Chondrocyte (in vitro differentiated cells): Measurements from ENCODE around the gene BAIAP2. TPM values are rescaled to one million over a fixed set of nuclear protein-coding genes. Genes with fewer than 3 reads are reported as not detected.

ENCODE experiments used
- DNase-seq: peaks from one replicate; pipeline ENCODE4 v3.0.0; 2021; ENCODE audit warnings: mixed read lengths, low spot score
- H3K27ac Mint-ChIP-seq: one replicate; pipeline ENCODE4 v1.8.0; 2021; ENCODE audit warnings: mild to moderate bottlenecking, moderate library complexity, mixed read lengths; ENCODE audit not compliant: unreplicated experiment
- H3K27me3 Mint-ChIP-seq: 2 replicates; pipeline ENCODE4 v1.8.0; 2021; ENCODE audit warnings: low read depth, mixed read lengths
- H3K36me3 Mint-ChIP-seq: 2 replicates; pipeline ENCODE4 v1.8.0; 2021; ENCODE audit warnings: low read depth, mixed read lengths
- H3K4me1 Mint-ChIP-seq: 2 replicates; pipeline ENCODE4 v1.8.0; 2021; ENCODE audit warnings: low read depth, mild to moderate bottlenecking, mixed read lengths
- H3K4me3 Mint-ChIP-seq: one replicate; pipeline ENCODE4 v1.8.0; 2021; ENCODE audit warnings: mild to moderate bottlenecking, moderate library complexity, mixed read lengths; ENCODE audit not compliant: unreplicated experiment
- H3K9me3 Mint-ChIP-seq: 2 replicates; pipeline ENCODE4 v1.8.0; 2021; ENCODE audit warnings: low read depth, mixed read lengths
- CTCF ChIP-seq: fragments of 200-600 bp; sonication (generic); IDR thresholded peaks from 2 replicates; pipeline ENCODE4 v1.5.0; 2021; ENCODE audit warnings: antibody characterized with exemption, mild to moderate bottlenecking, moderate library complexity
- total RNA-seq: library from RNA; stranded (reverse); gene quantifications from 3 replicates; pipeline ENCODE4 v1.2.1, GENCODE V29; 2021

Gene BAIAP2
- total RNA-seq, 1 donor from 2014 or later, result 29.5 TPM

- Mint-ChIP-seq H3K9me3 (peaks cover 7% of the 10 kb centered on the region), H3K4me1 (peaks cover 16% of the 10 kb centered on the region), H3K27me3 (peaks cover 2% of the 10 kb centered on the region), H3K27ac (no peak overlapping the region), H3K36me3 (peaks cover 3% of the 10 kb centered on the region), H3K4me3 (no peak overlapping the region)
- no peak for DNase-seq
- no peak for TF ChIP-seq CTCF
These were observed 14.0 kb upstream of the BAIAP2 start for GRCh38 chr17:81020767-81021497.

- H3K27ac Mint-ChIP-seq, result no peak overlapping the region
- no peak for DNase-seq
- H3K9me3 Mint-ChIP-seq, result peaks cover 2% of the 10 kb centered on the region
- no peak overlapping the region for H3K4me3 Mint-ChIP-seq
- H3K4me1 Mint-ChIP-seq, result peaks cover 18% of the 10 kb centered on the region
- peaks cover 7% of the 10 kb centered on the region for H3K27me3 Mint-ChIP-seq
- H3K36me3 Mint-ChIP-seq, result peaks cover 1% of the 10 kb centered on the region
- TF ChIP-seq CTCF, result no peak
These were observed 13.2 kb upstream of the BAIAP2 start for GRCh38 chr17:81021531-81022343.

GRCh38 chr17:81022344-81022676 is 12.6 kb upstream of the BAIAP2 start:
- no peaks in the 10 kb centered on the region for H3K36me3 Mint-ChIP-seq
- no peak for DNase-seq
- no peak overlapping the region for H3K4me3 Mint-ChIP-seq
- no peak for TF ChIP-seq CTCF
- peaks cover 12% of the 10 kb centered on the region for H3K27me3 Mint-ChIP-seq
- no peaks in the 10 kb centered on the region for H3K9me3 Mint-ChIP-seq
- H3K27ac Mint-ChIP-seq, result no peak overlapping the region
- H3K4me1 Mint-ChIP-seq, result peaks cover 23% of the 10 kb centered on the region

DNA sequence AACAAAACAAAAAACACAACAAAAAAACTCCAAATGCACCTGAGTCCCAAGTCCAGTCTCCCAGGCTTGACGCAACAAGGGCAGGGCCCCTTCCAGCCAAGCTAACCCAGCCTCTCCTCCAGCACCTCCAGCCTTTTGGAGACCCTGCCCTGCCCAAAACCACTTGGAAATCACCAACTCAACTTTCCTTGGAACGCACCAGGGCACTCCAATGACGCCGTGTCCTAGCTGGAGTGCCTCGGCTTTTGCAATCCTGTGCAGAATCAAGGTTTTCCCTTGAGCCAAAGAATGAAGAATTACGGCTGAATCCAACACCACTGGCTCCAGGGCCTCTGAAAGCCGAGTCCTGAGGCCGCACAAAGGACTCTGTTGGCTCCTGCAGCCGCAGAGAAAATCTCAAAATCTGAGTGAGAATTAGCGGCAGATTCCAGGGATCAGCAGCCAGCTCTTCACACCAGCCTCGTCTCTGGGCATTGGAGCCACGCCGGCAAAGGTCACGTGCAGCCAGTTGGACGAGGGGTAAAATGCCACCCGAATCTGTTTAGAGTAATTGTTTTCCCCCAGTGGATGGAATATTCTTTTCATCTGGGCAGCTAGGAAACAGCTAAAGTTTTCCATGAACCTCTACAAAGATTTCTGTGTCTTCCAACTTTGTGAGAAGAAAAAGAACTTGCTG is 9.7 kb upstream of the BAIAP2 start:
- no peaks in the 10 kb centered on the region for H3K36me3 Mint-ChIP-seq
- no peaks in the 10 kb centered on the region for H3K9me3 Mint-ChIP-seq
- DNase-seq, result no peak
- H3K4me1 Mint-ChIP-seq, result peaks cover 12% of the 10 kb centered on the region
- no peak overlapping the region for H3K4me3 Mint-ChIP-seq
- H3K27me3 Mint-ChIP-seq, result peaks cover 15% of the 10 kb centered on the region
- TF ChIP-seq CTCF, result no peak
- H3K27ac Mint-ChIP-seq, result no peak overlapping the region

DNA sequence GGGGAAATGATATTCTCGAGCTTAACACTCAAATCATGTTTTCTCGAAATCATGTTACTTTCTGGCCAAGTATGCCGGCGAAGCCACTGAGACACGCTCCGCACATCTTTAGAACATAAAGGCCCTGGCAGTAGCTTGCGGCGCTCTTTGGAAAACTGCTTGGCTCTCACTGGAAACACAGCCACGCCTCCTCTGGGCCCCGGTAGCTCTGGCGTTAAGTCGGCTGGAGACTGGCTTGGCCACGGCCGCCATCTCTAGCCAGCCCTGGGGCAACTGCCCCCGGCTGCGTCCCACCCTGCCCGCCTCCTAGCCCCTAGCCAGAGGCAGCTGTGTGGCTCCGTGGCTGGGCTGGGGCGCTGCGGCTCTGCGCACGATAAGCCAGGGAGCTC is 9.2 kb upstream of the BAIAP2 start:
- H3K27ac Mint-ChIP-seq, result no peak overlapping the region
- H3K36me3 Mint-ChIP-seq, result no peaks in the 10 kb centered on the region
- no peaks in the 10 kb centered on the region for H3K9me3 Mint-ChIP-seq
- no peak overlapping the region for H3K4me3 Mint-ChIP-seq
- no peak for TF ChIP-seq CTCF
- H3K27me3 Mint-ChIP-seq, result peaks cover 15% of the 10 kb centered on the region
- no peak for DNase-seq
- H3K4me1 Mint-ChIP-seq, result peaks cover 12% of the 10 kb centered on the region
